Esophagus muscularis mucosa (tissue), 3 donors: ENCODE results near the gene RRP9.

Experiments
- CTCF ChIP-seq, 3 experiments: fragments of 200-600 bp in 2 of 3; fragments of 450-650 bp in 1 of 3; sonication (generic) in 2 of 3; IDR thresholded peaks; one replicate each; pipeline ENCODE4 v1.5.1; 2017 to 2019; ENCODE audit warnings: antibody characterized with exemption in 3 of 3, mild to moderate bottlenecking in 2 of 3, moderate library complexity in 1 of 3
- POLR2A ChIP-seq: fragments of 450-650 bp; IDR thresholded peaks from one replicate; pipeline ENCODE4 v1.6.1; 2017; ENCODE audit warnings: antibody characterized with exemption, moderate library complexity, mild to moderate bottlenecking, low read depth
- POLR2AphosphoS5 ChIP-seq, 2 donors: sonication (generic); formaldehyde crosslinking; IDR thresholded peaks; one replicate each; pipeline ENCODE4 v1.6.1; 2017; ENCODE audit warnings: antibody characterized with exemption in 2 of 2

DNA sequence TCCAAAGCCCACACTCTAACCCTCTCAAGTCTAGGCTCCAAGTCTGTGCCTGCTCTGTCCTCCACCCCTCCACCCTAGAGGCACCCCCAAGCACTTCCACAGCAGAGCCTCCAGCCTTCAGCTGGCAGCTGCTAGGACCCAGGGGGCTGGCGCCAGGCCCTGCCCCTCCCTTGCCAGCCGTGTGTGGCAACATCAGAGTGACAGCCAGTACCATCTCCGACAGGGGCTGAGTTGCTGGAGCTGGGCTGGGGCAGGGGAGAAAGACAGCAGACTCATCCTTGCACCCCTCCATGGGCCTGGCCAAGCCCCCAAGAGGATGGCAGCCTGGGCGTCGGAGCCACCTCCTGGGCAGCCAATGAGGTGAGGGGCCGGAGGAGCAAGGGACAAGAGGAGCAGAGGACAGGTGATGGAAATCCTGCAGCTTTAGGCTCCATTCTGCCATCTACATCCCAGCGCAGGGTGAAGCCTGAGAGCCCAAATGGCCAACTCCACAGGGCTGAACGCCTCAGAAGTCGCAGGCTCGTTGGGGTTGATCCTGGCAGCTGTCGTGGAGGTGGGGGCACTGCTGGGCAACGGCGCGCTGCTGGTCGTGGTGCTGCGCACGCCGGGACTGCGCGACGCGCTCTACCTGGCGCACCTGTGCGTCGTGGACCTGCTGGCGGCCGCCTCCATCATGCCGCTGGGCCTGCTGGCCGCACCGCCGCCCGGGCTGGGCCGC, 13.6 kb upstream of the RRP9 start, which contains the start of gene GPR62:
- TF ChIP-seq CTCF (IDR thresholded peaks at IDR 0.05), result no peak
- TF ChIP-seq POLR2AphosphoS5 (IDR thresholded peaks at IDR 0.05), result no peak
- no peak for TF ChIP-seq POLR2A
